H9 (cell line): ENCODE measurements around the gene PRH2. TPM values are rescaled to one million over a fixed set of nuclear protein-coding genes. Genes with fewer than 3 reads are reported as not detected.

Experiments used
- DNase-seq: peaks from one replicate; pipeline ENCODE4 v3.0.0-alpha.2; 2017
- H2AFZ ChIP-seq: one replicate; pipeline ENCODE4 v1.6.1; 2013; ENCODE audit warnings: mild to moderate bottlenecking, low read length, control low read depth, moderate library complexity
- H2AK5ac ChIP-seq: 2 replicates; pipeline ENCODE4 v1.6.1; 2013; ENCODE audit warnings: low read length, control low read depth, mixed read lengths; ENCODE audit not compliant: insufficient read length
- H2BK120ac ChIP-seq: one replicate; pipeline ENCODE4 v1.6.1; 2013; ENCODE audit warnings: low read depth, mild to moderate bottlenecking, low read length, control low read depth, inconsistent platforms; ENCODE audit not compliant: poor library complexity, severe bottlenecking
- H2BK12ac ChIP-seq: 2 replicates; pipeline ENCODE4 v1.6.1; 2013; ENCODE audit warnings: low read length, control low read depth, mixed read lengths, low read depth; ENCODE audit not compliant: insufficient read length
- H2BK15ac ChIP-seq: 2 replicates; pipeline ENCODE4 v1.6.1; 2013; ENCODE audit warnings: low read depth, low read length, control low read depth
- H2BK20ac ChIP-seq: one replicate; pipeline ENCODE4 v1.6.1; 2013; ENCODE audit warnings: low read depth, mild to moderate bottlenecking, low read length, control low read depth, inconsistent platforms; ENCODE audit not compliant: poor library complexity, severe bottlenecking
- H2BK5ac ChIP-seq: 2 replicates; pipeline ENCODE4 v1.6.1; 2013; ENCODE audit warnings: low read length, control low read depth, mixed read lengths; ENCODE audit not compliant: insufficient read length
- H3K14ac ChIP-seq: 2 replicates; pipeline ENCODE4 v1.6.1; 2013; ENCODE audit warnings: low read length, control low read depth; ENCODE audit not compliant: insufficient read depth
- H3K18ac ChIP-seq: 2 replicates; pipeline ENCODE4 v1.6.1; 2013; ENCODE audit warnings: low read depth, mild to moderate bottlenecking, mixed read lengths, low read length, control low read depth; ENCODE audit not compliant: insufficient read length
- H3K23ac ChIP-seq: 2 replicates; pipeline ENCODE4 v1.6.1; 2013; ENCODE audit warnings: low read length, control low read depth, mixed read lengths, low read depth; ENCODE audit not compliant: insufficient read length
- H3K23me2 ChIP-seq: 2 replicates; pipeline ENCODE4 v1.6.1; 2013; ENCODE audit warnings: low read depth, mild to moderate bottlenecking, mixed read lengths, low read length, control low read depth; ENCODE audit not compliant: insufficient read length, poor library complexity, severe bottlenecking
- H3K27ac ChIP-seq: 2 replicates; pipeline ENCODE4 v1.5.1; 2013; ENCODE audit warnings: low read length, control low read depth, mixed read lengths, low read depth; ENCODE audit not compliant: insufficient read length
- H3K27me3 ChIP-seq: 2 replicates; pipeline ENCODE4 v1.6.1; 2013; ENCODE audit warnings: low read length, control low read depth, inconsistent platforms; ENCODE audit not compliant: insufficient read depth
- H3K4ac ChIP-seq: 2 replicates; pipeline ENCODE4 v1.6.1; 2013; ENCODE audit warnings: low read depth, mild to moderate bottlenecking, control low read depth, inconsistent platforms, low read length, moderate library complexity
- H3K4me1 ChIP-seq: 2 replicates; pipeline ENCODE4 v1.6.1; 2013; ENCODE audit warnings: low read length, control low read depth, inconsistent platforms; ENCODE audit not compliant: insufficient read depth
- H3K4me2 ChIP-seq: 2 replicates; pipeline ENCODE4 v1.6.1; 2013; ENCODE audit warnings: low read length, control low read depth, mixed read lengths; ENCODE audit not compliant: insufficient read length, insufficient read depth
- H3K56ac ChIP-seq: 2 replicates; pipeline ENCODE4 v1.6.1; 2013; ENCODE audit warnings: low read depth, mild to moderate bottlenecking, mixed read lengths, low read length, control low read depth; ENCODE audit not compliant: insufficient read length
- H3K79me1 ChIP-seq: 2 replicates; pipeline ENCODE4 v1.6.1; 2013; ENCODE audit warnings: low read depth, mild to moderate bottlenecking, moderate library complexity, low read length, control low read depth, inconsistent platforms; ENCODE audit not compliant: insufficient read depth, poor library complexity, severe bottlenecking
- H3K79me2 ChIP-seq: 2 replicates; pipeline ENCODE4 v1.6.1; 2013; ENCODE audit warnings: low read length, control low read depth, inconsistent platforms; ENCODE audit not compliant: insufficient read depth
- H3K9ac ChIP-seq: 2 replicates; pipeline ENCODE4 v1.6.1; 2013; ENCODE audit warnings: low read length, control low read depth, mixed read lengths; ENCODE audit not compliant: insufficient read length; ENCODE audit errors: extremely low read depth
- H3K9me3 ChIP-seq: one replicate; pipeline ENCODE4 v1.6.1; 2013; ENCODE audit warnings: low read depth, low read length, inconsistent platforms; ENCODE audit not compliant: control insufficient read depth
- H3T11ph ChIP-seq: one replicate; pipeline ENCODE4 v1.6.1; 2013; ENCODE audit warnings: mild to moderate bottlenecking, low read length, control low read depth, inconsistent platforms
- H4K20me1 ChIP-seq: one replicate; pipeline ENCODE4 v1.6.1; 2013; ENCODE audit not compliant: control insufficient read depth, insufficient read length, insufficient read depth
- H4K5ac ChIP-seq: 2 replicates; pipeline ENCODE4 v1.6.1; 2013; ENCODE audit warnings: low read depth, mild to moderate bottlenecking, mixed read lengths, low read length, control low read depth; ENCODE audit not compliant: insufficient read length
- H4K8ac ChIP-seq: replicated peaks from 2 replicates; pipeline ENCODE4 v1.6.1; 2013; ENCODE audit warnings: low read length, control low read depth, mixed read lengths, low read depth; ENCODE audit not compliant: insufficient read length
- H4K91ac ChIP-seq: 2 replicates; pipeline ENCODE4 v1.6.1; 2013; ENCODE audit warnings: low read depth, mild to moderate bottlenecking, moderate library complexity, mixed read lengths, low read length, control low read depth; ENCODE audit not compliant: insufficient read length
- H3K27ac Mint-ChIP-seq, 3 experiments: 2 replicates in 2 of 3; 3 replicates in 1 of 3; pipeline ENCODE4 v1.8.0; 2020 to 2021; ENCODE audit warnings: mixed read lengths in 3 of 3, mild to moderate bottlenecking in 1 of 3, moderate library complexity in 1 of 3
- H3K27me3 Mint-ChIP-seq: 2 replicates; pipeline ENCODE4 v1.8.0; 2021; ENCODE audit warnings: low read depth, mild to moderate bottlenecking, moderate library complexity, mixed read lengths
- H3K36me3 Mint-ChIP-seq, 3 experiments: 2 replicates in 2 of 3; 3 replicates in 1 of 3; pipeline ENCODE4 v1.8.0; 2020 to 2021; ENCODE audit warnings: low read depth in 3 of 3, mixed read lengths in 3 of 3; ENCODE audit not compliant: insufficient read depth in 1 of 3
- H3K4me1 Mint-ChIP-seq, 2 experiments: 2 replicates each; pipeline ENCODE4 v1.8.0; 2020; ENCODE audit warnings: mixed read lengths in 2 of 2
- H3K4me3 Mint-ChIP-seq, 2 experiments: 2 replicates in 1 of 2; 3 replicates in 1 of 2; pipeline ENCODE4 v1.8.0; 2020 to 2021; ENCODE audit warnings: mild to moderate bottlenecking in 2 of 2, mixed read lengths in 2 of 2, moderate library complexity in 1 of 2
- H3K9me3 Mint-ChIP-seq, 2 experiments: 2 replicates in 1 of 2; 3 replicates in 1 of 2; pipeline ENCODE4 v1.8.0; 2020; ENCODE audit warnings: mild to moderate bottlenecking in 2 of 2, mixed read lengths in 2 of 2, moderate library complexity in 1 of 2
- WGBS: extraction: QIAGEN DNeasy Blood & Tissue Kit; methylation state at CpG from one replicate; pipeline ENCODE4 v1.1.7; 2013; ENCODE audit warnings: missing lambda C conversion rate, low lambda C conversion rate, mixed read lengths; ENCODE audit not compliant: insufficient read length; ENCODE audit errors: extremely low coverage; 5-methylcytosine and 5-hydroxymethylcytosine counted together
- total RNA-seq: library from RNA; stranded (reverse); gene quantifications from 2 replicates; pipeline ENCODE4 v1.2.1, GENCODE V29; 2021
- TF ChIP-seq, protein P1 (sequence below): fragments of 200-600 bp; sonication (generic); conservative IDR thresholded peaks from 3 replicates; pipeline ENCODE4 v1.8.0; 2021; ENCODE audit warnings: antibody characterized with exemption, mild to moderate bottlenecking

Gene PRH2
- total RNA-seq, 1 experiment from 2014 or later: not detected

DNA sequence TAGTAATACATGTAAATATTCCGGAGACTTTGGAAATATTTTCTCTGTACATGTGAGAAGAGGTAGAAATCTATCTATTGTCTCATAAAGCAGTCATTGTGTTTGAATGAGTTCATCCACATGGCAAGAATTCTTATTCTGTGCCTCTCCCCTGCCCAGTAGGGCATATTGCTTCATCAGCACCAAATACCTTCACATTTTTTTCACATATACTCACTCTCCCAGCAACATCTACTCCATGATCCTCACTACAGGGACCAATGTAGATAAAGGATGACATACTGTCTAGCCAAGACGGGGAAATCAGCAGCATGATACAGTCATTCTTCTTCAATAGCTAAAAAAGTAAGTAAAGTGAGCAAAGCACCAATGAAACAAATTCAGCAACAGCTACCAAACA lies 11.4 kb downstream of the PRH2 start:
- DNase-seq: no peak
- peaks cover 21 to 28% of the 10 kb centered on the region in 2 experiments for H3K4me1 Mint-ChIP-seq
- TF ChIP-seq, protein P1, sequence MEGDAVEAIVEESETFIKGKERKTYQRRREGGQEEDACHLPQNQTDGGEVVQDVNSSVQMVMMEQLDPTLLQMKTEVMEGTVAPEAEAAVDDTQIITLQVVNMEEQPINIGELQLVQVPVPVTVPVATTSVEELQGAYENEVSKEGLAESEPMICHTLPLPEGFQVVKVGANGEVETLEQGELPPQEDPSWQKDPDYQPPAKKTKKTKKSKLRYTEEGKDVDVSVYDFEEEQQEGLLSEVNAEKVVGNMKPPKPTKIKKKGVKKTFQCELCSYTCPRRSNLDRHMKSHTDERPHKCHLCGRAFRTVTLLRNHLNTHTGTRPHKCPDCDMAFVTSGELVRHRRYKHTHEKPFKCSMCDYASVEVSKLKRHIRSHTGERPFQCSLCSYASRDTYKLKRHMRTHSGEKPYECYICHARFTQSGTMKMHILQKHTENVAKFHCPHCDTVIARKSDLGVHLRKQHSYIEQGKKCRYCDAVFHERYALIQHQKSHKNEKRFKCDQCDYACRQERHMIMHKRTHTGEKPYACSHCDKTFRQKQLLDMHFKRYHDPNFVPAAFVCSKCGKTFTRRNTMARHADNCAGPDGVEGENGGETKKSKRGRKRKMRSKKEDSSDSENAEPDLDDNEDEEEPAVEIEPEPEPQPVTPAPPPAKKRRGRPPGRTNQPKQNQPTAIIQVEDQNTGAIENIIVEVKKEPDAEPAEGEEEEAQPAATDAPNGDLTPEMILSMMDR: no peak
- H3K4ac ChIP-seq: no peak overlapping the region
- no peak overlapping the region for H3K4me3 Mint-ChIP-seq
- H3K4me1 ChIP-seq: peaks cover 2% of the 10 kb centered on the region; the same call in 1 of the 2 replicates
- H3K79me1 ChIP-seq: no peaks in the 10 kb centered on the region
- no peak overlapping the region for H4K91ac ChIP-seq
- no peak overlapping the region for H3K9ac ChIP-seq
- no peak overlapping the region for H3T11ph ChIP-seq
- no peaks in the 10 kb centered on the region for H3K23me2 ChIP-seq
- H3K27ac Mint-ChIP-seq: no peak overlapping the region
- H3K36me3 Mint-ChIP-seq: peaks cover 15 to 31% (median 25%) of the 10 kb centered on the region in 3 experiments
- H2BK15ac ChIP-seq: no peak overlapping the region
- no peak overlapping the region for H4K8ac ChIP-seq
- no peak overlapping the region for H2BK20ac ChIP-seq
- H3K56ac ChIP-seq: no peak overlapping the region
- no CpG with 5 or more reads among the region's 2 CpGs for whole genome bisulfite sequencing
- no peaks in the 10 kb centered on the region for H3K27me3 Mint-ChIP-seq
- H3K4me2 ChIP-seq: no peak overlapping the region
- H3K18ac ChIP-seq: no peak overlapping the region
- H2BK120ac ChIP-seq: no peak overlapping the region
- no peaks in the 10 kb centered on the region for H3K9me3 ChIP-seq
- H3K27me3 ChIP-seq: no peaks in the 10 kb centered on the region
- no peak overlapping the region for H2BK12ac ChIP-seq
- no peak overlapping the region for H3K14ac ChIP-seq
- H3K23ac ChIP-seq: no peak overlapping the region
- H4K20me1 ChIP-seq: no peaks in the 10 kb centered on the region
- no peak overlapping the region for H2AFZ ChIP-seq
- no peak overlapping the region for H3K27ac ChIP-seq
- H3K79me2 ChIP-seq: no peaks in the 10 kb centered on the region
- peaks cover 21% of the 10 kb centered on the region in 2 experiments for H3K9me3 Mint-ChIP-seq
- no peak overlapping the region for H4K5ac ChIP-seq
- H2AK5ac ChIP-seq: no peak overlapping the region
- no peak overlapping the region for H2BK5ac ChIP-seq
